Gastroesophageal sphincter (tissue), 4 donors: ENCODE measurements around the gene NUTM1. TPM values are rescaled to one million over a fixed set of nuclear protein-coding genes. Genes with fewer than 3 reads are reported as not detected.
"Not testable (repeated sequence)": the region's sequence is repeated elsewhere in the genome, so short reads cannot be mapped to it uniquely, and the experiment has no call there.

Source experiments
- ATAC-seq: fragments of 150-250 bp; one replicate; pipeline ENCODE4 v1.9.1; 2016; ENCODE audit warnings: mild to moderate bottlenecking, moderate library complexity
- H3K27ac ChIP-seq, 4 donors: fragments of 200-600 bp; sonication (generic) in 3 of 4; 1 replicate in 3 of 4; 2 replicates in 1 of 4; pipeline ENCODE4 v1.5.1; 2016 to 2019
- H3K27me3 ChIP-seq: fragments of 200-600 bp; sonication (generic); one replicate; pipeline ENCODE4 v1.5.1; 2019
- H3K36me3 ChIP-seq, 2 donors: fragments of 200-600 bp; sonication (generic); one replicate each; pipeline ENCODE4 v1.5.1; 2019; ENCODE audit warnings: control low read depth in 1 of 2
- H3K4me1 ChIP-seq, 3 donors: fragments of 200-600 bp; sonication (generic); 1 replicate in 2 of 3; 2 replicates in 1 of 3; pipeline ENCODE4 v1.5.1; 2016 to 2019; ENCODE audit warnings: control low read depth in 2 of 3
- H3K4me3 ChIP-seq, 2 donors: fragments of 200-600 bp; sonication (generic); one replicate each; pipeline ENCODE4 v1.5.1; 2019; ENCODE audit warnings: mild to moderate bottlenecking in 1 of 2, moderate library complexity in 1 of 2
- H3K9me3 ChIP-seq, 3 donors: fragments of 200-600 bp; sonication (generic); one replicate each; pipeline ENCODE4 v1.5.1; 2017 to 2019; ENCODE audit warnings: control low read depth in 2 of 3
- EP300 ChIP-seq: sonication (generic); formaldehyde crosslinking; IDR thresholded peaks from one replicate; pipeline ENCODE4 v1.6.1; 2017; ENCODE audit warnings: antibody characterized with exemption, mild to moderate bottlenecking
- POLR2A ChIP-seq, 2 donors: fragments of 450-650 bp; IDR thresholded peaks; one replicate each; pipeline ENCODE4 v1.6.1; 2017; ENCODE audit warnings: antibody characterized with exemption in 2 of 2, mild to moderate bottlenecking in 2 of 2, moderate library complexity in 1 of 2
- POLR2AphosphoS5 ChIP-seq: sonication (generic); formaldehyde crosslinking; IDR thresholded peaks from one replicate; pipeline ENCODE4 v1.6.1; 2017; ENCODE audit warnings: antibody characterized with exemption
- WGBS, 2 donors: methylation state at CpG; one replicate each; pipeline ENCODE4 v1.1.5; 2018; ENCODE audit warnings: low coverage in 1 of 2; 5-methylcytosine and 5-hydroxymethylcytosine counted together
- total RNA-seq, 4 donors: library from RNA; depleted of rRNA; stranded (reverse); fragments of >200 nt; gene quantifications; one replicate each; pipeline ENCODE4 v1.1.0, GENCODE V29; 2016
- TF ChIP-seq, protein P1 (sequence below), 4 experiments: fragments of 200-600 bp in 2 of 4; fragments of 450-650 bp in 2 of 4; sonication (generic) in 1 of 4; IDR thresholded peaks; one replicate each; pipeline ENCODE4 v1.5.1; 2017 to 2019; ENCODE audit warnings: antibody characterized with exemption in 4 of 4, mild to moderate bottlenecking in 2 of 4, moderate library complexity in 2 of 4

NUTM1 gene
- total RNA-seq, 4 donors from 2014 or later: 0.12 TPM; not detected in 3

- Histone ChIP-seq H3K4me1 (no peaks in the 10 kb centered on the region), H3K36me3 (no peaks in the 10 kb centered on the region), H3K27ac (no peak overlapping the region), H3K9me3 (no peaks in the 10 kb centered on the region), H3K27me3 (no peaks in the 10 kb centered on the region), H3K4me3 (no peak overlapping the region)
- no peak for ATAC-seq
- TF ChIP-seq EP300 (no peak), POLR2A (IDR thresholded peaks at IDR 0.05) (no peak), POLR2AphosphoS5 (no peak)
- TF ChIP-seq, protein P1, sequence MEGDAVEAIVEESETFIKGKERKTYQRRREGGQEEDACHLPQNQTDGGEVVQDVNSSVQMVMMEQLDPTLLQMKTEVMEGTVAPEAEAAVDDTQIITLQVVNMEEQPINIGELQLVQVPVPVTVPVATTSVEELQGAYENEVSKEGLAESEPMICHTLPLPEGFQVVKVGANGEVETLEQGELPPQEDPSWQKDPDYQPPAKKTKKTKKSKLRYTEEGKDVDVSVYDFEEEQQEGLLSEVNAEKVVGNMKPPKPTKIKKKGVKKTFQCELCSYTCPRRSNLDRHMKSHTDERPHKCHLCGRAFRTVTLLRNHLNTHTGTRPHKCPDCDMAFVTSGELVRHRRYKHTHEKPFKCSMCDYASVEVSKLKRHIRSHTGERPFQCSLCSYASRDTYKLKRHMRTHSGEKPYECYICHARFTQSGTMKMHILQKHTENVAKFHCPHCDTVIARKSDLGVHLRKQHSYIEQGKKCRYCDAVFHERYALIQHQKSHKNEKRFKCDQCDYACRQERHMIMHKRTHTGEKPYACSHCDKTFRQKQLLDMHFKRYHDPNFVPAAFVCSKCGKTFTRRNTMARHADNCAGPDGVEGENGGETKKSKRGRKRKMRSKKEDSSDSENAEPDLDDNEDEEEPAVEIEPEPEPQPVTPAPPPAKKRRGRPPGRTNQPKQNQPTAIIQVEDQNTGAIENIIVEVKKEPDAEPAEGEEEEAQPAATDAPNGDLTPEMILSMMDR (IDR thresholded peaks at IDR 0.05): no peak
- WGBS, 2 donors: 67 to 78% methylated on average over 2 of the region's 2 CpGs
These were observed 31.7 kb downstream of the NUTM1 start for GRCh38 chr15:34374816-34375215.

DNA sequence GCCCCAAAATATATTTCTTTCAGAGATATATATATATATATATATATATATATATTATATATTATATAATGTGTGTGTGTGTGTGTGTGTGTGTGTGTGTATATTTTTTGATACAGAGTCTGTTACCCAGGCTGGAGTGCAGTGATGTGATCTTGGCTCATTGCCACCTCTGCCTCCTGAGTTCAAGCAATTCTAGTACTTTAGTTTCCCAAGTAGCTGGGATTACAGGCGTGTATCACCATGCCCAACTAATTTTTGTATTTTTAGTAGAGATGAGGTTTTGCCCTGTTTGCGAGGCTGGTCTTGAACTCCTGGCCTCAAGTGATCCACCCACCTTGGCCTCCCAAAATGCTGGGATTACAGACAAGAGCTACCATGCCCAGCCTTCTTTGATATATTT is 32.4 kb downstream of the NUTM1 start:
- 83 to 94% methylated on average over 1 to 2 of the region's 2 CpGs for WGBS, 2 donors
- not testable (repeated sequence) for H3K27me3 ChIP-seq, ATAC-seq

DNA sequence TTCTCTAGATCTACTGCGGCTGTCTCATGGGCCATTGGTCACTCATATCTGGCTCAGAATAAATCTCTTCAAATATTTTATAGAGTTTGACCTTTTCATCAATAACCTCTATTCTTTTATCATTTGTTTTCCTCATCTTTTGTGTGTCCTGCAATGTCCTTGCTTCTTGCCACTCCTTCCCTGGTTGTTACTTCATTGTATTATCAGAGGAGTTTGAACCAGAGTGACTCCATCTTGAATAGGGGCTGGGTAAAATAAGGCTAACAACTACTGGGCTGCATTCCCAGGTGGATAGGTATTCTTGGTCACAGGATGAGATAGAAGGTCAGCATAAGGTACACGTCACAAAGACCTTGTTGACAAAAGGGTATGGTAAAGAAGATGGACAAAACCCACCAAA is 33.7 kb downstream of the NUTM1 start:
- Histone ChIP-seq H3K27me3 (no peaks in the 10 kb centered on the region), H3K9me3 (no peaks in the 10 kb centered on the region), H3K36me3 (no peaks in the 10 kb centered on the region), H3K4me3 (no peak overlapping the region), H3K4me1 (no peaks in the 10 kb centered on the region), H3K27ac (no peak overlapping the region)
- WGBS, 2 donors: 86 to 100% methylated on average over 1 to 2 of the region's 2 CpGs
- no peak for ATAC-seq
- TF ChIP-seq EP300 (no peak), POLR2AphosphoS5 (no peak), POLR2A (IDR thresholded peaks at IDR 0.05) (no peak)
- TF ChIP-seq, protein P1 (IDR thresholded peaks at IDR 0.05): no peak

More for the DNA sequence above, 32.4 kb downstream of the NUTM1 start:
- not testable (repeated sequence) for H3K36me3 ChIP-seq, H3K4me1 ChIP-seq, H3K4me3 ChIP-seq, H3K9me3 ChIP-seq, H3K27ac ChIP-seq

- ATAC-seq, H3K27me3 ChIP-seq, H3K4me3 ChIP-seq, H3K4me1 ChIP-seq, H3K27ac ChIP-seq, H3K36me3 ChIP-seq, H3K9me3 ChIP-seq: not testable (repeated sequence)
- WGBS, 2 donors: 72 to 92% methylated on average over 2 of the region's 4 CpGs
These were observed 37.4 kb downstream of the NUTM1 start for GRCh38 chr15:34380491-34380890.

DNA sequence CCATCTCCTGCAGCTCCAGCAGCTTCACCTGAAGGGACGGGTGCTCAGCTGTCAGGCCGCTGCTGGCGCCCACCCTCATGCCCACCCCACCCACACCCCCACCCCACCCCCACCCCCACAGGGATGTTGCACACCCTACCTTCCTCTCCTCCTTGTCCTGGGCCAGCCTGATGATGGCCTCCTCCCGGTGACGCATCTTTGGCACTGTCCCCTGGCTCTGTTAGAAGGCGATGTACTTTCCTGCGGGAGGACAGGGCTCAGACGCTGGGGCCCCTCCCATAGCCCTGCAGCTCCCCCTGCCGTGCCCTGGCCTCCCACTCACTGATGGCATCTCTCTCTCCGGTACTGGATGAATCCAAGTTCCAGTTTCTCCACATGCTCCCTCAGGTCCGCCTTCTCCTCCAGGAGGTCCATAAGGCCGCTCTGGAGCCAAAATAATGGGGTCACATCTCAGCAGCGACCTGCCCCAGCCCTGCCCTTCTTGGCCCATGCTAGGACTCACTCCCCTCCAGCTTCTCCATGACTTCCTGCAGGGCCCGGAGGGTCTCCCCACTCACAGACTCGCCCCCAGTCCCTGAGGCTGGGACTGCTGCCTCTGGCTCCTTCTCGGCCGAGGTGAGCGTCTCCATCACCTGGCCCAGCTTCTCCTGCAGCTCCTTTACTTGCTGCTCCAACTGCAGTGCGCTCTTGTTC is 38.9 kb downstream of the NUTM1 start:
- H3K27ac ChIP-seq, H3K27me3 ChIP-seq, H3K36me3 ChIP-seq, ATAC-seq, H3K9me3 ChIP-seq, H3K4me3 ChIP-seq, H3K4me1 ChIP-seq: not testable (repeated sequence)
- WGBS, 2 donors: no CpG with 5 or more reads among the region's 19 CpGs

- H3K4me1 ChIP-seq, ATAC-seq, H3K36me3 ChIP-seq, H3K27ac ChIP-seq, H3K27me3 ChIP-seq, H3K4me3 ChIP-seq, H3K9me3 ChIP-seq: not testable (repeated sequence)
- no CpG with 5 or more reads among the region's 16 CpGs for WGBS, 2 donors
These were observed 46.5 kb downstream of the NUTM1 start for GRCh38 chr15:34389594-34390086.

DNA sequence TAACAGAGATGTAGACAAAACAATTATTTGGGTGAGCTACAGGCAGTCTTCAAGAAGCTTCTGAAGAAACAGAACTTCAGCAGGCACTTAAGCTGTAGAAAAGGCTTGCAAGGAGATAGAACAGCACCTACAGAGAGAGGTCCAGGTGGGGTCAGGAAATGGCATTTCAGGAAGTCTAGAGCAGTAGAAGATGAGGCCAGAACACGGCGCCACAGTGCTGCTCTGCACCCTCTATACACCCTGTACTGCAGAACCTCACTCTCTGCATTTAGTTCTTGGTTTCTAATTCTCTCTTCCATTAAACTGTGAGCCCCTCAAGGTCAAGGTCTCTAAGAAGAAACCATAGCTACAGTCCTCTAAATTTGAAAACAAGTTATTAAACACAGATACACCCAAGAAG is 49.9 kb downstream of the NUTM1 start:
- not testable (repeated sequence) for H3K27me3 ChIP-seq, ATAC-seq, H3K9me3 ChIP-seq, H3K27ac ChIP-seq, H3K4me1 ChIP-seq, H3K4me3 ChIP-seq, H3K36me3 ChIP-seq
- WGBS, 2 donors: no CpG with 5 or more reads among the region's 2 CpGs

DNA sequence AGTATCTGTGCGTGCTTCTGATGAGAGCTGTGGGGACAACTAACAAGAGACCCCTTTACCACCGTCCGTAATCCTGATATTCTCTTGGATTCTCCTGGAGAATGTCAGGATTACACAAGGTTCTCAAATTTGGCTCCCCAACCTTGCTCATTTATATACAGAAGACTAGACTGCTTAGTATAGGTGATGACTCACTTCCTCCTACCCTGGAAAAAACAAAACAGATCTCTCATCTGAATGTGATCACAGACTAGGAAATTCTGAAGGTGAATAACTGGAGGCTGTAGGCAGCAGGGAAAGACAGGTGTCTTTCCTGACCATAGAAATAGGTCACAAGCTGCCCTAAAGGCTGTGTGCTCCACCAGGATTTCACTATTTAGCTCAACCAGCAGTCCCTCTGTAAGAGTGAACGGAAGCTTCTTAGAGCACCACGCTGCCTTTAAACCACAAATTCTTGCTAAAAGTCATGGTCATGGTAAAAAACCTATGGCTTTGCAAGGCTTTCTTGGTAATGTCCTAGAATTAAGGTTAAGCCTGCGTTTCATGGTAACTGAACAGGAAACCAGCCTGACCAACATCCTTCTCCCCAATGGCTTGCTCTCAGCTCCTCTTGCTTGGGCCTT is 54.6 kb downstream of the NUTM1 start:
- H3K27me3 ChIP-seq, ATAC-seq, H3K27ac ChIP-seq, H3K4me3 ChIP-seq, H3K36me3 ChIP-seq, H3K9me3 ChIP-seq, H3K4me1 ChIP-seq: not testable (repeated sequence)
- no CpG with 5 or more reads among the region's 6 CpGs for WGBS, 2 donors

GRCh38 chr15:34403160-34403598 is 60.1 kb downstream of the NUTM1 start:
- not testable (repeated sequence) for H3K27me3 ChIP-seq, H3K27ac ChIP-seq, H3K36me3 ChIP-seq, H3K4me1 ChIP-seq, ATAC-seq, H3K9me3 ChIP-seq, H3K4me3 ChIP-seq
- WGBS, 2 donors: no CpG with 5 or more reads among the region's 4 CpGs

- ATAC-seq: not testable (repeated sequence)
- WGBS, 2 donors: no CpG with 5 or more reads among the region's 3 CpGs
These were observed 60.8 kb downstream of the NUTM1 start for GRCh38 chr15:34403899-34404298.

More at GRCh38 chr15:34403899-34404298, 60.8 kb downstream of the NUTM1 start:
- H3K4me1 ChIP-seq, H3K27ac ChIP-seq, H3K36me3 ChIP-seq, H3K4me3 ChIP-seq, H3K9me3 ChIP-seq, H3K27me3 ChIP-seq: not testable (repeated sequence)
